GF-D8 (cell line): ENCODE results near the gene MYOC.
"Not testable (repeated sequence)": the region's sequence is repeated elsewhere in the genome, so short reads cannot be mapped to it uniquely, and the experiment has no call there.

ENCODE experiments used
- DNase-seq: peaks from one replicate; lab custom pipeline; 2025; lab: John Stamatoyannopoulos, UW

The MYOC gene

DNA sequence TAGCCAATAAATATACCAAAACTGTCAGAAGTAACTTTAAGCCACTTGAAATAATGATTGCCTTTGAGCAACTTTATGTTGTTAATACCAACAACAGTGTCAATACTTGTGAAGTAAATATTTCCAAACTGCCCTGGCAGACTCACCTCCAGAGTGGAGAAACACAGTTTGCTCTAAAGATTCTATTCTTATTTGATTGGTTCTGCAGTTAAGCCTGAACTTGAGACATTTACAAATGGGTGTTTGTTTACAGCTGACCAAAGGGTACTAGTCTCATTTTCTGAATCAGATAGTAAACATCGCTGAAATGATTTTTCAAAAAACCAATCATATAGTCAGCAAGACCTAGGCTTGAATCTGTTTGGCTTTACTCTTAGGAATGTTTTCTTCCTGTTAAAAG, 1.3 kb upstream of the MYOC start:
- DNase-seq = no peak

GRCh38 chr1:171646249-171646560, 6.3 kb downstream of the MYOC start:
- no peak for DNase-seq

- no peak for DNase-seq
Observed at GRCh38 chr1:171645553-171646248, 6.8 kb downstream of the MYOC start.

- peak; percentile 15 for DNase-seq
Observed at GRCh38 chr1:171644805-171645483, 7.5 kb downstream of the MYOC start.

- DNase-seq = no peak
Observed at GRCh38 chr1:171643156-171643555, 9.3 kb downstream of the MYOC start.

DNA sequence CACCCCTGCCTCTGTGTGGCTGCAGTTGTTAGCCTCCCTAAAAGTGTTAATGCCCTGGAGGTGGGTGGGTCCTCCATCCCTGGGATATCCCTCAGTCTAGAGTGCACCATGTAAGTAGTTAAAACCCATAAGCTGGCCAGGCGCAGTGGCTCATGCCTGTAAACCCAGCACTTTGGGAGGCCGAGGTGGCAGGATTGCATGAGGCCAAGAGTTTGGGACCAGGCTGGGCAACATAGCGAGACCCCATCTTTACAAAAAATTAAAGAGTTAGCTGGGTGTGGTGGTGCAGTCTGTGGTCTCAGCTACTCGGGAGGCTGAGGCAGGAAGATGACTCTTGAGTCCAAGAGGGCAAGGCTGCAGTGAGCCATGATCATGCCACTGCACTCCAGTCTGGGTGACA, 10.3 kb downstream of the MYOC start:
- no peak for DNase-seq

- DNase-seq = no peak
Observed at GRCh38 chr1:171641076-171641864, 11.2 kb downstream of the MYOC start.

DNA sequence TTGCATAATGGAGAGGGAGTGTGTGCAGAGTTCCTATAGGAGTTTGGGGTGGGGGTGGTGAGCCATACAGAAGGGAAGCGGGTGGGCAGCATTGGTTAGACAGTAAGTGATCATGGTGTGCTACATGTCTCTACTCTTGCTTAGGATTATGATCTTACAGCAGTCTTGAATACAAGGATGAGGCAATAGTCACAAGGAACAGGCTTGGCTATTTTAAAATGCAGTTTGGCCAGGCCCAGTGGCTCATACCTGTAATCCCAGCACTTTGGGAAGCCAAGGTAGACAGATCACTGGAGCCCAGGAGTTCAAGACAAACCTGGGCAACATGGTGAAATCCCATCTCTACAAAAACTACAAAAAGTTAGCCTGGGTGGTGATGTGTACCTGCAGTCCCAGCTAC, 12.3 kb downstream of the MYOC start:
- no peak for DNase-seq

GRCh38 chr1:171637928-171638576, 14.4 kb downstream of the MYOC start:
- DNase-seq = no peak

DNA sequence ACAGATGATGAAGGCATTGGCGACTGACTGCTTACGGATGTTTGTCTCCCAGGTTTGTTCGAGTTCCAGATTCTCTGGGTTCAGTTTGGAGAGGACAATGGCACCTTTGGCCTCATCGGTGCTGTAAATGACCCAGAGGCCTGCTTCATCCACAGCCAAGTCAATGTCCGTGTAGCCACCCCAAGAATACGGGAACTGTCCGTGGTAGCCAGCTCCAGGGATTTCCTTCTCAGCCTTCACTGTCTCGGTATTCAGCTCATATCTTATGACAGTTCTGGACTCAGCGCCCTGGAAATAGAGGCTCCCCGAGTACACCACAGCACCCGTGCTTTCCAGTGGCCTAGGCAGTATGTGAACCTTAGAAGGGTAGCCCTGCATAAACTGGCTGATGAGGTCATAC, 16.3 kb downstream of the MYOC start:
- DNase-seq = no peak

- DNase-seq = no peak
Observed at GRCh38 chr1:171635661-171636060, 16.8 kb downstream of the MYOC start.

GRCh38 chr1:171628225-171628624, 24.3 kb downstream of the MYOC start:
- no peak for DNase-seq

- no peak for DNase-seq
Observed at GRCh38 chr1:171627020-171627419, 25.5 kb downstream of the MYOC start.

DNA sequence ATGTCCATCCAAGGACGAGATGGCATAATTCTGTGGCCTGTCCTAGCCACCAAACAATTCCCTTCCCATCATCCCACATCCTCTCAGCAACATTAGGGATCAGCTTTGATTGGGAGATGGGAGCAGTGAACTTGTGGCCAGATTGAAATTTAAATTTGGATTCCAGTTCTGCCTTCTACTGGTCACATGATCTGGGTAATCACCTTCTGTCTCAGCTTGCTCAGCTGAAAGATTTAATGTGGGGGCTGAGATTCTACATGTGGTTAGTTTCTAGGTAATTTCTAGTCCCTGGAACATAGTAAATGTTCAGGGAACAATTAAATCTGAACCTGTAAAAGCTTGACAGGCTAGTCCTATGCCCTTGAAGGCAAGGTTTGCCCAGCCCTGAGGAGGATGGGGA, 27.3 kb downstream of the MYOC start:
- DNase-seq = no peak

DNA sequence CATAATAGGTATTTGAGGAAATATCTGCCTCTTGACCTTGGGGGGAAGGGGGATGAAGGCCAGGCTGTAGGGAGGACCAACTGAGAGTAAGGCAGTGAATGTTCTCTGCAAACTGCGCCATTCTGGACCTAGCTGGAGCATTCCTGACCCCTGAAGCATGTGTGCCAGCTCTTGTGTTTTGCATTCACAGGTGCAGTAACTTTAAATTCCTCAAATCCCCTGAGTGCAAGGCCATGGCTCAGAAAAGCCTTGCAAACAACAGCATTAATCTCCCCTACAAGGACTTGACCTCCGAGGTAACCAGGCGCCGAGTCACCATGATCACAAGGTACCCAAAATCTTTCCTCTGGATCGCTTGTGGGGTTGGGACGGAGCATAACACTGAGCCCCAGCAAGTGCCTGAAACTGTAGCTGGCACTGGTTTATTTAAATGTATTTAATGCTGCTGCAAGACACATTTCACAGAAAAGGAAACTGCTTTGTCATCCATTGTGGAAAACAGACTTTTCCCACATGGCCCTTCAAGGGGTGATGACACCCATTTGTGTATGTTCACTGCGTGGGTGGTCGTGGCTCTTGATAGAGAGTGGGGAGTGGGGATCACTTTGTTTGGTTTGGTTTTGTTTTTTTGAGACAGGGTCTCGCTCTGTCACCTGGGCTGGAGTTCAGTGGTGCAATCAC, 28.7 kb downstream of the MYOC start:
- no peak for DNase-seq

DNA sequence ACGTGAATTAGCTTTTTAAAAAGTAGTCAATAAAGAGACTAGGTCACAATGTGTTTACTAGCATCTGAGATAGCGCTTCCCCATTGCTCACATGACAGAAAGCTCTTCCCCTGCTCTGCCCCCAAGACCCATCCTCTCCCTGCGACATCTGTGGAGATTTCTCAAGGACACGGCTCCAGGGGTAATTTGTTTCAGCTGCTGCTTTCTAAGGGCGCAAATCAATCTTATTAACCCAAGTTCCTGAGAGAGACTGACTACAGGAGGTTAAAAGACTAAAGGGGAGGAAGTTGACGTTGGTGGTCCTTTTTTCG, 30.4 kb downstream of the MYOC start, which contains the start of gene MYOCOS:
MYOCOS (plus strand) TSS at position 92 of the 311 bp plus-strand sequence. CDS start 1,641 bp downstream, outside the sequence.
- no peak for DNase-seq

DNA sequence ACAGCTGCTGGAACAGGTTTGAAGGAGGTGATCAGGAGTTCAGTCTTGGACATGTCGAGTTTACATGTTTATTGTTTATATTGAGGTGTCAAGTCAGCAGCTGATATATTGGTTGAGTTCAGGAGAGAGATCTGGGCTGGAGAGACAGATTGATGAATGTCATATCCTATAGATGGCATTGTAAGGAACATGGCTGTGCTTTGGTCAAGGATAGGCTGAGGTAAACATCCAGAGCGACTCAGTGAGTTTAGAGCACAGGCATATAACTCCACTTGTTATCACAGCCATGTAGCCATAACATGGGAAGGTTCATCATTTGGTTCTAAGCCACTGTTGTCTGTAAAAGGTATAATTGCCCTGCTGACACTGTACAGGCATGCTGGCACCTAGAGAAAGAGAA, 35.9 kb downstream of the MYOC start:
- DNase-seq = no peak

GRCh38 chr1:171615122-171615906, 37.2 kb downstream of the MYOC start:
- DNase-seq = not testable (repeated sequence)

DNA sequence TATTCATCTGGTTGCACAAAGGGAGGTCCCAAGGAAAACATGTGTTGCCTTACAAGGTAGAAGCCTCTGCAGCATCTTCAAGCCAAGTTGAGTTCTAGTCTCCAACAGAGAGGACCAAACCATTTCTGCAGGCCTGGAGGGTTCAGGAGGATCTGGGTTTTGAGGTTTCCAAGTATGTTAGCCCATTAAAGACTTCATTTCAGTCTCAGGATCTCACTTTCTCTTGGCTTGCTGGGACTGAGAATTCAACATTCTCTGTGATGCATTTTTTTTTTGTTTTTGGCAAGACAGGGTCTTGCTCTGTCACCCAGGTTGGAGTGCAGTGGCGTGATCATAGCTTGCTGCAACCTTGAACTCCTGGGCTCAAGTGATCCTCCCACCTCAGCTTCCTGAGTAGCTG, 39.2 kb downstream of the MYOC start:
- no peak for DNase-seq

DNA sequence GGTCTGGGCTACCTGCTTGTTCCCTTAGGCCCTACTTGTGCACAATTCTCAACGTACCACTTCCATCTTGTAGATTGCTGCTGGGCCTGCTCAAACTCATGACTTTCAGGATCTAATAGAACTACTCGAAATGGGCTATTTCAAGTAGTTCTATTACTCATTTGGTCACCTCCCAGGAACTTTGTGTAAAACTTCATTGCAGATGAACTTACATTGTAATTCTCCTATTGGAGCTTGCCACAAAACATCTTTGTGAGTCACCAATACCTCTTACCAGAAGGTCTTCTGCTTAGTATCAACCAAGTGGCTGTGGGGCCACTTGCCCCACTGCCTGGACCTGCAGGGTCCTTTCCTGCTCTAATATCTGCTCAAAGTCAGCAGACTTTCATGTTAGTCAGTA, 41.2 kb downstream of the MYOC start:
- no peak for DNase-seq

GRCh38 chr1:171610385-171610784, 42.1 kb downstream of the MYOC start:
- DNase-seq = peak; percentile 29
